Measurements from ENCODE around the gene ZNF775. TPM values are rescaled to one million over a fixed set of nuclear protein-coding genes. Genes with fewer than 3 reads are reported as not detected.

ZNF775 gene
- total RNA-seq, 2 experiments from 2014 or later, result 4.7 to 4.9 TPM

DNA sequence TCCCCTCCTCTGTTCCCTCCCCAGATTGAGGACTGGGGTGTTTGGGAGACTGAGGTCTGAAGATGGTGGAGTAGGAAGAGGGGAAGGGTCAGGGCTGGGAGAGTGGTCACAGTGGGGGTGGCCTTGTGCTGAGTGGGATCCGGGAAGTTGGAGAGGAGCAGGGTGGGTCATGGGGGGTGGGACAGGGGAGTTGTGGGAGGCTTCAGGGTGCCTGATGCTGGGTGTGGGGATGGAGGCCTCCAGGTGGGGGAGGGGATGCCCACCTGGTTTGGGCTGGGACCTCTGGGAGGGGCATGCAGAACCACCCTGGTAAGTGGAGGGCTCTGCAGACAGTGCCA, 2.6 kb downstream of the ZNF775 start:
- ATAC-seq, result no peak
- Mint-ChIP-seq H3K4me1 (ENCODE audit: low read depth) (peaks cover 25% of the 10 kb centered on the region), H3K27ac (no peak overlapping the region), H3K4me3 (no peak overlapping the region), H3K36me3 (ENCODE audit: low read depth) (peaks cover 2% of the 10 kb centered on the region), H3K27me3 (no peaks in the 10 kb centered on the region), H3K9me3 (no peaks in the 10 kb centered on the region)
- CTCF ChIA-PET, result no interaction called here
- intact Hi-C loops (cut with micrococcal nuclease), result no loop called here
- TF ChIP-seq, protein P1, sequence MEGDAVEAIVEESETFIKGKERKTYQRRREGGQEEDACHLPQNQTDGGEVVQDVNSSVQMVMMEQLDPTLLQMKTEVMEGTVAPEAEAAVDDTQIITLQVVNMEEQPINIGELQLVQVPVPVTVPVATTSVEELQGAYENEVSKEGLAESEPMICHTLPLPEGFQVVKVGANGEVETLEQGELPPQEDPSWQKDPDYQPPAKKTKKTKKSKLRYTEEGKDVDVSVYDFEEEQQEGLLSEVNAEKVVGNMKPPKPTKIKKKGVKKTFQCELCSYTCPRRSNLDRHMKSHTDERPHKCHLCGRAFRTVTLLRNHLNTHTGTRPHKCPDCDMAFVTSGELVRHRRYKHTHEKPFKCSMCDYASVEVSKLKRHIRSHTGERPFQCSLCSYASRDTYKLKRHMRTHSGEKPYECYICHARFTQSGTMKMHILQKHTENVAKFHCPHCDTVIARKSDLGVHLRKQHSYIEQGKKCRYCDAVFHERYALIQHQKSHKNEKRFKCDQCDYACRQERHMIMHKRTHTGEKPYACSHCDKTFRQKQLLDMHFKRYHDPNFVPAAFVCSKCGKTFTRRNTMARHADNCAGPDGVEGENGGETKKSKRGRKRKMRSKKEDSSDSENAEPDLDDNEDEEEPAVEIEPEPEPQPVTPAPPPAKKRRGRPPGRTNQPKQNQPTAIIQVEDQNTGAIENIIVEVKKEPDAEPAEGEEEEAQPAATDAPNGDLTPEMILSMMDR (IDR thresholded peaks at IDR 0.05), result no peak
- POLR2A ChIA-PET, result no interaction called here
- DNase-seq, result no peak

- ChIA-PET CTCF (no interaction called here), POLR2A (no interaction called here)
- Mint-ChIP-seq H3K27ac (no peak overlapping the region), H3K27me3 (no peaks in the 10 kb centered on the region), H3K4me1 (ENCODE audit: low read depth) (peaks cover 20% of the 10 kb centered on the region), H3K9me3 (no peaks in the 10 kb centered on the region), H3K4me3 (no peak overlapping the region), H3K36me3 (ENCODE audit: low read depth) (peaks cover 2% of the 10 kb centered on the region)
- ATAC-seq, result no peak
- no peak for DNase-seq
- TF ChIP-seq, protein P1 (IDR thresholded peaks at IDR 0.05), result no peak
- intact Hi-C loops (cut with micrococcal nuclease), result no loop called here
Measured at GRCh38 chr7:150382123-150382843, 3.2 kb downstream of the ZNF775 start.

DNA sequence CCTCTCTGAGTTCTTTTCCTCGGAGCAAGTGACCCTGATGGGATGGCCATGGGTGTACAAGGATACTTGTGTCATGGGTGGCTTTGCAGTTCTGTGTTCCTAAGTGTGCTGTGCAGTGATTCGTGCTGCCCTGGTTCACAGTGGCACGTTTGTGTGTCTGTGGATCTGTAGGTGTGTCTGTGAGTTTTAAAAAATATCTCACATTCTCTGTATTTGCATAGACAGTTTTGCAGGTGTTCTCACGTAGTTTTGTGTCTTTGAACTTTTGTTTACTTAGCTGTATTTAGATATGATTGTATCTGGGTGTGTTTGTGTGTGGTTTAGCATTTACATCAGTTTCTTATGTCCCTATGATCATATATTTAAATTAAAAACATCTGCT, 3.7 kb downstream of the ZNF775 start:
- intact Hi-C loops (cut with micrococcal nuclease), result no loop called here
- no peak for ATAC-seq
- CTCF ChIA-PET, result no interaction called here

DNA sequence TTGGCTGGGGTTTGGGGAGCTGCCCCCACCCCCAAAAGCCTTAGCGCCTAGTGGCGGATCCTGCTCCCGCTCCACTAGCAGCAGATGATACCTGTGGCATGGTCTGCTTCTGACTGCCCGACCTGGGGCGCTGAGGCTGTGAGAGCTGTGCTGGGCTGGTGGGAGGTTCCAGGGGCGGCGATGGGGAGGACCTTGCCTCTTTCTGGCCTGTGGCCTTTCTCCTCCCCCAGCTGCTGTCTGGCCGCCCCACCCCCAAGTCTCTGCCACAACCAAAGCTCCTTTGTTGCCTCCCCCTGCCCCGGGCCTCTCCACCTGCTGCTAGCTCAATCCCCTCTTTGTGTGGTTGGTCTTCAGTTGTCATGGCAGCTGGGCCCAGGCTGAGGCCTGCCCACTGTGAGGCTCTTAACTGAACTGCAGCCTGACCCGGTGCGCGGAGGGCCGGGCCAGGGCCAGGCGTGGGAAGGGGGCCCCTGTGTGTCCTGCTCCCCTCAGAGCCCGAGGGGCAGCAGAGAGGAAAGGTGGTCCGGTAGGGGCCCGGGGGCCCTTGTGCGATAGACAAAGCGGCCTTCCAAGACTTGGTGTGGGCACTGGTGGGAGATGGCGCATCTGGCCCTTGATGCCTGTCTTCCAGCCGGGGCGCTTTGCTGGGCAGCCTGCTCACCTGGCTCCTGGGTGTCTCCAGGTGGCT, 4.7 kb downstream of the ZNF775 start:
- TF ChIP-seq, protein P1 (IDR thresholded peaks at IDR 0.05), result no peak
- Mint-ChIP-seq H3K27me3 (no peaks in the 10 kb centered on the region), H3K4me3 (no peak overlapping the region), H3K27ac (no peak overlapping the region), H3K9me3 (no peaks in the 10 kb centered on the region), H3K4me1 (ENCODE audit: low read depth) (peaks cover 10% of the 10 kb centered on the region), H3K36me3 (ENCODE audit: low read depth) (peaks cover 2% of the 10 kb centered on the region)
- intact Hi-C loops (cut with micrococcal nuclease), result no loop called here
- DNase-seq (no peak), ATAC-seq (no peak)
- CTCF ChIA-PET, result interaction anchor here (1.0 kb wide), 1 partner anchor 27 kb away, joined by 3 read pairs; no protein-coding TSS in a partner anchor
- POLR2A ChIA-PET, result no interaction called here

More for the DNA sequence above, 3.7 kb downstream of the ZNF775 start:
- TF ChIP-seq, protein P1 (IDR thresholded peaks at IDR 0.05), result no peak
- peaks cover 2% of the 10 kb centered on the region for H3K36me3 Mint-ChIP-seq (ENCODE audit: low read depth)
- H3K9me3 Mint-ChIP-seq, result no peaks in the 10 kb centered on the region
- peaks cover 15% of the 10 kb centered on the region for H3K4me1 Mint-ChIP-seq (ENCODE audit: low read depth)
- H3K27ac Mint-ChIP-seq, result no peak overlapping the region
- no peak overlapping the region for H3K4me3 Mint-ChIP-seq
- DNase-seq, result no peak
- H3K27me3 Mint-ChIP-seq, result no peaks in the 10 kb centered on the region
- POLR2A ChIA-PET, result no interaction called here
